ENCODE measurements around the gene MZT1.

MZT1 gene

GRCh38 chr13:72696579-72696978, 30.9 kb downstream of the MZT1 start:
- TF ChIP-seq TAF1 (IDR thresholded peaks at IDR 0.05; ENCODE audit: borderline replicate concordance, insufficient read depth, low read length) (no peak), SIN3A (IDR thresholded peaks at IDR 0.05; ENCODE audit: borderline replicate concordance, insufficient read depth, low read length) (no peak)

- TF ChIP-seq POLR2AphosphoS5 (IDR thresholded peaks at IDR 0.05; ENCODE audit: low read depth, low read length): no peak
- no peak for TF ChIP-seq REST (IDR thresholded peaks at IDR 0.05; ENCODE audit: insufficient read depth in 1 of 2, low read depth in 2 of 2, low read length in 2 of 2)
- TF ChIP-seq FOXP2 (optimal IDR thresholded peaks at IDR 0.05; ENCODE audit: borderline replicate concordance, extremely low read depth, extremely low read length, insufficient read depth): no peak
- TF ChIP-seq TAF1 (IDR thresholded peaks at IDR 0.05; ENCODE audit: borderline replicate concordance, insufficient read depth, low read length): no peak
- TF ChIP-seq SIN3A (IDR thresholded peaks at IDR 0.05; ENCODE audit: borderline replicate concordance, insufficient read depth, low read length): no peak
Observed at GRCh38 chr13:72694314-72694713, 33.1 kb downstream of the MZT1 start.

- no peak for TF ChIP-seq REST (IDR thresholded peaks at IDR 0.05; ENCODE audit: insufficient read depth in 1 of 2, low read depth in 2 of 2, low read length in 2 of 2)
- TF ChIP-seq FOXP2 (optimal IDR thresholded peaks at IDR 0.05; ENCODE audit: borderline replicate concordance, extremely low read depth, extremely low read length, insufficient read depth): no peak
- TF ChIP-seq TAF1 (IDR thresholded peaks at IDR 0.05; ENCODE audit: borderline replicate concordance, insufficient read depth, low read length): no peak
- no peak for TF ChIP-seq POLR2AphosphoS5 (IDR thresholded peaks at IDR 0.05; ENCODE audit: low read depth, low read length)
- TF ChIP-seq SIN3A (IDR thresholded peaks at IDR 0.05; ENCODE audit: borderline replicate concordance, insufficient read depth, low read length): no peak
Observed at GRCh38 chr13:72693832-72694231, 33.6 kb downstream of the MZT1 start.

- TF ChIP-seq TAF1 (IDR thresholded peaks at IDR 0.05; ENCODE audit: borderline replicate concordance, insufficient read depth, low read length): no peak
- no peak for TF ChIP-seq REST (IDR thresholded peaks at IDR 0.05; ENCODE audit: insufficient read depth in 1 of 2, low read depth in 2 of 2, low read length in 2 of 2)
- no peak for TF ChIP-seq SIN3A (IDR thresholded peaks at IDR 0.05; ENCODE audit: borderline replicate concordance, insufficient read depth, low read length)
Observed at GRCh38 chr13:72692884-72693514, 34.4 kb downstream of the MZT1 start.

- TF ChIP-seq POLR2AphosphoS5 (IDR thresholded peaks at IDR 0.05; ENCODE audit: low read depth, low read length) (no peak), TAF1 (IDR thresholded peaks at IDR 0.05; ENCODE audit: borderline replicate concordance, insufficient read depth, low read length) (no peak), FOXP2 (optimal IDR thresholded peaks at IDR 0.05; ENCODE audit: borderline replicate concordance, extremely low read depth, extremely low read length, insufficient read depth) (no peak), REST (IDR thresholded peaks at IDR 0.05; ENCODE audit: insufficient read depth in 1 of 2, low read depth in 2 of 2, low read length in 2 of 2) (no peak), SIN3A (IDR thresholded peaks at IDR 0.05; ENCODE audit: borderline replicate concordance, insufficient read depth, low read length) (no peak)
Observed at GRCh38 chr13:72689181-72689696, 38.2 kb downstream of the MZT1 start.
